GM19099 (cell line): Measurements from ENCODE around the gene SHISA9.

Experiments
- POLR2A ChIP-seq: IDR thresholded peaks from 3 replicates; pipeline ENCODE4 v1.6.1; 2011; ENCODE audit warnings: low read depth; ENCODE audit not compliant: insufficient read length; ENCODE audit errors: extremely low read depth

SHISA9 gene

DNA sequence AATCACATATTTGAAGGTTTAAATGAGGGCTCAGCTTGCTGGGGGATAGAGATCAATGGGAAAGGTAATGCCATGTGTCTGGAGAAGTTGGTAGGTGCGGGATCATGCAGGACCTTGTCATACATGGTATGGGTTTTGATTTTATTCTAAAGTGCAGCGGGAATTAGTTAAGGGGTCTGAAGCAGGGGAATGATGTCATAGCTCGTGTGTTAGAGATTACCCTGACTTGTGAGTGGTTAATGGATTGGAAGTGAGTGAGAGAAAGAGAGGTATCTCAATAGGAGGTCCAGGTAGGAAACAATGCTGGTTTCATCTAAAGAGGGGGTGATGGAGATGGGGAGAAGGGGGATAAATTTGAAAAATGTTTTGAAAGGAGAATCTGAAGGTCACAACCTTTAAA, 280.0 kb downstream of the SHISA9 start:
- TF ChIP-seq POLR2A = no peak

- TF ChIP-seq POLR2A = no peak
These were observed 285.4 kb downstream of the SHISA9 start for GRCh38 chr16:13186813-13187212.

DNA sequence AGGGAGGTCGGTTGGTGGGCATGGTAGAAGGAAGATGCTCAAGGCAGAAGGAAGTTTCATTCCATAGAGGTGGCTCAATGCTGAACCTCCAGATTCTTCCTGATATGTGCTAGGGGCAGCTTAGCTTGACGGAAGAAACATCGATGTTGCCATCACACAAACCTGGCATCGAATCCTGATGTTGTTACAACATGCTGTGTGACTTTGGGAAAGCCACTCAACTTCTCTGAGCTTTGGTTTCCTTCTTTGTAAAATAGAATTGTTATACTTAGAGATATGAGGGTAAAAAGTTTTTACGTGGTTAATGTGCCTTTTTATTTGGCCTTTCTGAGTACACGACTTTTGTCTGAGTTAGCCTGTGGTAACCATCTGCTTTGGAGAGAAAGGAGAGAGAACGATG, 287.9 kb downstream of the SHISA9 start:
- TF ChIP-seq POLR2A = no peak

DNA sequence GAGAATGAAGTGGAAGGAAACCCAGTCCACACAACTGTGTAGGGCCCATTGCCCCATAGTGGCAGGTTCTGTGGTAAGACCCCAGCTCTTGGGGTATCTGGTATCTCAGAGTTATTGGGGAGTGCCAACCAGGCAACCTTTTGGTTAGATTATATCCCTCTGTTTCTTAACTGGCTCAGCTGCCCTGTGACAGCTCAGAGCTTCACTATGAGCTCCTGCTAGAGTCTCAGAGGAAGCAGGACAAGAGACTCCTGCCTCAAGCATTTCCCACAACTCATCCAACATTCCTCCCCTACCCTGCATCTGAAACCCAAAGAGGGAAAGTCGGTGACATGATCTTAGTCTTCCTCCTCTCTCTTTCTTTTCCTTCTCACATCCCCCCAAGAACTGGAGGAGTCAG, 292.3 kb downstream of the SHISA9 start:
- no peak for TF ChIP-seq POLR2A

DNA sequence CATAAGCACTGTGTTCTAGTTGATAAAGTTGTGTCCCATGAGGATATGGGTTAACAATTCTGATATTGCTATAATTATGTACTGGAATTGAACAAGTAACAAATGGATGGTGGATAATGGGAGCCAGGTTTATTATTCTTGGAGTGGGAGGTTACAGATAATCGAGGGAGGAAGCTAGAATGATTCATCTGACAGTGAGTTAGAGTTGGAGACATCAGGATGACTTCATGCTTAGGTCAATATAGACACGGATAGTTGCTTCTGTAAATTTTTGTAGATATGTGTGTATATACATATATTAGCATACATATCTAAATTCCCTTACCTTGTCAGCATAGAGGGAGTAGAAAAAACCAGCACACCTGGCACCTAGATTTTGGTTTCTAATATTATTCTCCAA, 293.4 kb downstream of the SHISA9 start:
- no peak for TF ChIP-seq POLR2A

GRCh38 chr16:13203725-13204124, 302.3 kb downstream of the SHISA9 start:
- no peak for TF ChIP-seq POLR2A

DNA sequence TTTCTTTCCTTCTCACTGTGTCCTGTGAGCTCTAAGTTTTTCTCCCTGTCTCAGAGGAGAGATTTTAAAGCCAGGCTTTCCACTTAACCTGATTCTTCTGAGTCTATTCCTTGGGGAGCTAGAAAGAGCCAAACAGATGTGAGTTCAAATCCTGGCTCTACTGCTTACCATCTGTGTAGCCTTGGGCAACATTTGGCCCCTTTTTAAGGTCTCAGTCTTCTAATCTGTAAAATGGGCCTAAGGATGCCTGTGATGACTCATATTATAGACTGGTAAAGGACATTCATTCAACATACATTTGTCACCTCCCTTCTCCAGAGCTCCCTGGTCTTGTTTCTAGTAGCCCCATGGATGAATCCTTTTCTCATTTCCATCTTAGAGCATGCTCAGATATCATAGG, 304.0 kb downstream of the SHISA9 start:
- TF ChIP-seq POLR2A = no peak

- no peak for TF ChIP-seq POLR2A
These were observed 305.2 kb downstream of the SHISA9 start for GRCh38 chr16:13206606-13207005.

DNA sequence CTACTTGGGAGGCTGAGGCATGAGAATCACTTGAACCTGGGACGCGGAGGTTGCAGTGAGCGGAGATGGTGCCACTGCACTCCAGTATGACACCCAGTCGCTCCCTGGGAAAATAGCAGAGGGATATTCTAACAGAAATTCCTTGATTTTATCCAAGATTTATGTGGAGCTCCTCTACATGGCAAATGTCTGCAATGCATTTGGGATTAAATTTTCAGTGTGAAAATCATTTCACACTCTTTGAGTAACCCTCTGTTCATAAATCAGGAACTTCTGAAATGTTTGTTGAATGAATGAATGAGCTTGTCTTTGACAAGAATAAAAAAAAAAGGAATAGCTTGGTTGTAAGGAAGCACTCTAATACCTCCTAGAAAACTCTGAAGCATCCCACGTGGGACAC, 305.8 kb downstream of the SHISA9 start:
- no peak for TF ChIP-seq POLR2A

GRCh38 chr16:13223666-13224065, 322.3 kb downstream of the SHISA9 start:
- TF ChIP-seq POLR2A = no peak

DNA sequence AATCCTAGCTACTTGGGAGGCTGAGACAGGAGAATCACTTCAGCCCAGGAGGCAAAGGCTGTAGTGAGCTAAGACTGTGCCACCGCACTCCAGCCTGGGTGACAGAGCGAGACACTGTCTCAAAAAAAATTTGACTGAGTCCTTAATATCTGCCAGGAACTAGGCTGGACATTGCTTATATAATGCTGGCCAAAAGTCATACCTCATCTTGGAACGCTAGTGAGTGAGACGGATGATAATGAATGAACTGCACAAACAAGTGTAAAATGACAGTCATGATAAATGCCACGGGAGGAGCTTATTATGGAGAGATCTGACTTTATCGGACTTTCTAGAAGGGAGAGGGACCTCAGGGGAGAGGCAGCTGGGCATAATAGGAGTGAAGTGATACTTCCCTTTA, 327.6 kb downstream of the SHISA9 start:
- TF ChIP-seq POLR2A = no peak

DNA sequence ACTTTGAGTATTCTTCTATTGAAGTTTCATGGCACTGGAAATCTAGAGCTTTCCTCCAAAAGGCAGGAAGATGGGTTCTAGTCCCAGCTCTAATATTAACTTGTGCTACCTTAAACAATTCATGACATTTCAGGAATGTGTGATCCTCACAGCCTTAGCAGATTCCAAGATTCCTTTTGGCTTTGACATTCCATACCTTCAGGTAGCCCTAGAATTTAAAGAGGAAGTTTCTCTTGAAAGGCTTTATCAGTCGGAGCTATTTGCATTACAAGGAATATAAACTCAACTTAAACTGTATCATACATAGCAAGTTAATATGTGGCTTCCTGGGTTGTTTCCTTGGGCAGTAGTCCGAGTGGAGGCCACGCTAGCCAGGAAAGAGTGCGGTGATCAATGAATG, 330.0 kb downstream of the SHISA9 start:
- TF ChIP-seq POLR2A = no peak

DNA sequence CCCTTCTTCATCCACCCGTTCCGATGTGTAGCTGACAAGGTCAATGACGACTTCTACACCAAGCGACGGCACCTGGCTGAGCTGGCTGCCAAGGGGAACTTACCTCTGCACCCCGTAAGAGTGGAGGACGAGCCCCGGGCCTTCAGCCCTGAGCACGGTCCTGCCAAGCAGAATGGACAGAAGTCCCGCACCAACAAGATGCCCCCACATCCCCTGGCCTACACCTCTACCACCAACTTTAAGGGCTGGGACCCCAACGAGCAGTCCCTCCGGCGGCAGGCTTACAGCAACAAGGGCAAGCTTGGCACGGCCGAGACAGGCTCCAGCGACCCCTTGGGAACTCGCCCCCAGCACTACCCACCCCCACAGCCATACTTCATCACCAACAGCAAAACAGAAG, 333.6 kb downstream of the SHISA9 start:
- TF ChIP-seq POLR2A = no peak

GRCh38 chr16:13236308-13236707, 334.9 kb downstream of the SHISA9 start:
- TF ChIP-seq POLR2A = no peak

DNA sequence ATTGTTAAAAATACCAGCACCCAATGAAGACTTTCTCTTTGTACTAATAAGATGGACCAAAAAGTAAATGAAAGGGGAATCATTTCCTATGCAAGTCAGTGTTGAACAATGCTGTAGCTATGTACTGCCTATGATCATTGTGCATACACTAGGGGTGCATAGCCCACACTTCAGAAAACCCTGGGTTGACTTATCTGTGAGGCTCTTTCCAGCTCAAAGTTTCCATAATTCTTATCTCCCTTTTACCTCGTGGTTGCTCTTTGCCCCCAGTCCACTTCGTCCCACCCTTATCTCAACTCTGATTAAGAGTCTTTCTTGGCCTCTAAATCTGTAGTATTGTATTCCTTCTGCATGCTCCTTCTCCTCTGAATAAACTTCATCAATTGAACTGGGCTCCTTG, 336.8 kb downstream of the SHISA9 start:
- no peak for TF ChIP-seq POLR2A

DNA sequence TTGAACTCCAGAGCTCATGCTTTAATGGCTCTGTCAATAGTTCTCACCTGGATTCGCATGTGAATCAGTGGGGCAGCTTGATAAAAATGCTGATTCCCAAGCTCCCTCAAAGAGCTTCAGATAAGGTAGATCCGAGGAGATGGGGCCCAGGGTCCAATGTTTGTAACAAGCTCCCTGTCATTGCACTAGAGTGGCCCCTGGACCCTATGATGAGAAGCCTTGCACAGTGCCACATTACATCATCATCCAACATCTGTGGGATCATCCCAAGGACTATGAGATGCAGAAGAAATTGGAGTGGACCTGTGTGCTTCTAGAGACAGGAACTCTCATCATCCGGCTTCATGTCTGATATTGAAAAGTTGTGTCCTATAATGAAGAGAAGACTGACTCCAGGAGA, 340.8 kb downstream of the SHISA9 start:
- no peak for TF ChIP-seq POLR2A

GRCh38 chr16:13244770-13245169, 343.4 kb downstream of the SHISA9 start:
- TF ChIP-seq POLR2A = no peak
